Measurements from ENCODE around the gene ECHDC3. TPM values are rescaled to one million over a fixed set of nuclear protein-coding genes. Genes with fewer than 3 reads are reported as not detected.

ECHDC3 gene
- total RNA-seq, 2 donors from 2014 or later: 12.9 to 13.6 TPM

DNA sequence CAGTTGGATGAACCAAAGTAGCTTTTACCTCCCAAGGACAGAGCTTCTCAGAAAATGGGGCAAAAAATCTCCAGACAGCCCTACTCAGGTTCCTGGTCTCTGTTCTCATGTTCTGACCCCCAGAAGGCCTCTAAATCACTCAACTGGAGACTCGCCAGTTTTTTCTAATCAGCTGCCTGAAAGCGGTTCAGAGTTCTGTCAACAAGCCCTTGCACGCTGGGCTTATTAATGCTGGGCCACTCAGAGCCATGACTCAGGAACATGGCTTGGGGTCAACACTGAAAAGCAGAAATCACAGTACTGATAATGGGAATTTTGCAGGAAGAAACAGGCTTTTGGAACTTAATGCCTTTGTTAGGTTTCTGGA, 15.3 kb downstream of the ECHDC3 start:
- H3K27me3 Mint-ChIP-seq (ENCODE audit: insufficient read depth): no peaks in the 10 kb centered on the region
- no peaks in the 10 kb centered on the region for H3K9me3 Mint-ChIP-seq
- Histone ChIP-seq H3K27ac (ENCODE audit: low read depth, low read length) (no peak overlapping the region), H3K36me3 (ENCODE audit: control insufficient read depth, insufficient read depth, low read length) (no peaks in the 10 kb centered on the region), H3K27me3 (ENCODE audit: control insufficient read depth, insufficient read depth, low read length, poor library complexity, severe bottlenecking) (no peaks in the 10 kb centered on the region), H3K9ac (ENCODE audit: extremely low read depth, low read length, poor library complexity, severe bottlenecking) (no peak overlapping the region), H3K4me1 (ENCODE audit: control insufficient read depth, insufficient read depth, low read length) (peaks cover 3% of the 10 kb centered on the region), H3K4me3 (ENCODE audit: low read length) (no peak overlapping the region), H3K9me3 (ENCODE audit: control insufficient read depth, low read length) (no peaks in the 10 kb centered on the region)
- no peak for DNase-seq
- H3K27ac Mint-ChIP-seq: peak overlapping the region; percentile 83
- TF ChIP-seq, protein P1, sequence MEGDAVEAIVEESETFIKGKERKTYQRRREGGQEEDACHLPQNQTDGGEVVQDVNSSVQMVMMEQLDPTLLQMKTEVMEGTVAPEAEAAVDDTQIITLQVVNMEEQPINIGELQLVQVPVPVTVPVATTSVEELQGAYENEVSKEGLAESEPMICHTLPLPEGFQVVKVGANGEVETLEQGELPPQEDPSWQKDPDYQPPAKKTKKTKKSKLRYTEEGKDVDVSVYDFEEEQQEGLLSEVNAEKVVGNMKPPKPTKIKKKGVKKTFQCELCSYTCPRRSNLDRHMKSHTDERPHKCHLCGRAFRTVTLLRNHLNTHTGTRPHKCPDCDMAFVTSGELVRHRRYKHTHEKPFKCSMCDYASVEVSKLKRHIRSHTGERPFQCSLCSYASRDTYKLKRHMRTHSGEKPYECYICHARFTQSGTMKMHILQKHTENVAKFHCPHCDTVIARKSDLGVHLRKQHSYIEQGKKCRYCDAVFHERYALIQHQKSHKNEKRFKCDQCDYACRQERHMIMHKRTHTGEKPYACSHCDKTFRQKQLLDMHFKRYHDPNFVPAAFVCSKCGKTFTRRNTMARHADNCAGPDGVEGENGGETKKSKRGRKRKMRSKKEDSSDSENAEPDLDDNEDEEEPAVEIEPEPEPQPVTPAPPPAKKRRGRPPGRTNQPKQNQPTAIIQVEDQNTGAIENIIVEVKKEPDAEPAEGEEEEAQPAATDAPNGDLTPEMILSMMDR (conservative IDR thresholded peaks at IDR 0.05): no peak
- H3K4me3 Mint-ChIP-seq: no peak overlapping the region
- H3K36me3 Mint-ChIP-seq (ENCODE audit: low read depth): peaks cover 15% of the 10 kb centered on the region
- peaks cover 9% of the 10 kb centered on the region for H3K4me1 Mint-ChIP-seq
- WGBS, 2 experiments (ENCODE audit: insufficient coverage in 1 of 2, insufficient read length in 1 of 2): 87 to 98% methylated on average over 3 of the region's 3 CpGs

DNA sequence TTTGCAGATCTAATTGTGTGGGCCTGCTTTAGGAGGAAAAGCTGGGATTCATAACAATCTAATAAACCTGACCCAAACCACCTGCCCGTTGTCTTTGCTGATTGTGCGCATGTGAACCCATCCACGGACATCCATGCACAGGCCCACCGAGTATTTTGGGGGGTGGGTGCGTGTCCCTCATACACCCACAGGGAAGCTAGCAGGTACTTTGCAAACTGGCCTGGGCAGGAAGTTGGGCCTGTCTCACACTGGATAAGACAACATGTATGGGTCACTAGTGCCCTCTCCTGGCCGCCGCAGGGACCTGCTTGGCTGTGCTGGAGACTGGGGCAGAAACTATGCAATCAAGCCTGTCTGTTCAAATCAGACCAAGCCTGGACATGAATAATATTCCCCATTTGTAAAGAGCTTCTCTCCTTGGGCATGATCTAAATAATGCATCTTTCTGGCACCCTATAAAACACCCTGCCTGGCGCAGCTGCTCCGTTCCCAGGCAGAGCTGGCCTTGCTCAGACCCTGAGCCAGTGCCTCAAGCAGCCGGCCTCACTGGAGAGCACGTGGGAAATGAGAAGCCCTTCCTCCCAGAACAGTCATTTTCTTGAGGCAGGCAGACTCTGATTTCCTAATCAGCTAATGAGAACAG, 15.8 kb downstream of the ECHDC3 start:
- H3K4me3 Mint-ChIP-seq: no peak overlapping the region
- no peak overlapping the region for H3K9ac ChIP-seq (ENCODE audit: extremely low read depth, low read length, poor library complexity, severe bottlenecking)
- H3K4me3 ChIP-seq (ENCODE audit: low read length): no peak overlapping the region
- peaks cover 9% of the 10 kb centered on the region for H3K4me1 Mint-ChIP-seq
- no peaks in the 10 kb centered on the region for H3K36me3 ChIP-seq (ENCODE audit: control insufficient read depth, insufficient read depth, low read length)
- TF ChIP-seq, protein P1 (conservative IDR thresholded peaks at IDR 0.05): peak; percentile 96
- H3K27me3 Mint-ChIP-seq (ENCODE audit: insufficient read depth): no peaks in the 10 kb centered on the region
- whole genome bisulfite sequencing, 2 experiments (ENCODE audit: insufficient coverage in 1 of 2, insufficient read length in 1 of 2): 39 to 42% methylated on average over 11 of the region's 11 CpGs
- DNase-seq: peak; percentile 96
- no peak overlapping the region for H3K27ac ChIP-seq (ENCODE audit: low read depth, low read length)
- H3K27me3 ChIP-seq (ENCODE audit: control insufficient read depth, insufficient read depth, low read length, poor library complexity, severe bottlenecking): no peaks in the 10 kb centered on the region
- peak overlapping the region; percentile 83 for H3K27ac Mint-ChIP-seq
- H3K9me3 ChIP-seq (ENCODE audit: control insufficient read depth, low read length): no peaks in the 10 kb centered on the region
- peaks cover 3% of the 10 kb centered on the region for H3K4me1 ChIP-seq (ENCODE audit: control insufficient read depth, insufficient read depth, low read length)
- H3K36me3 Mint-ChIP-seq (ENCODE audit: low read depth): peaks cover 12% of the 10 kb centered on the region
- H3K9me3 Mint-ChIP-seq: no peaks in the 10 kb centered on the region

DNA sequence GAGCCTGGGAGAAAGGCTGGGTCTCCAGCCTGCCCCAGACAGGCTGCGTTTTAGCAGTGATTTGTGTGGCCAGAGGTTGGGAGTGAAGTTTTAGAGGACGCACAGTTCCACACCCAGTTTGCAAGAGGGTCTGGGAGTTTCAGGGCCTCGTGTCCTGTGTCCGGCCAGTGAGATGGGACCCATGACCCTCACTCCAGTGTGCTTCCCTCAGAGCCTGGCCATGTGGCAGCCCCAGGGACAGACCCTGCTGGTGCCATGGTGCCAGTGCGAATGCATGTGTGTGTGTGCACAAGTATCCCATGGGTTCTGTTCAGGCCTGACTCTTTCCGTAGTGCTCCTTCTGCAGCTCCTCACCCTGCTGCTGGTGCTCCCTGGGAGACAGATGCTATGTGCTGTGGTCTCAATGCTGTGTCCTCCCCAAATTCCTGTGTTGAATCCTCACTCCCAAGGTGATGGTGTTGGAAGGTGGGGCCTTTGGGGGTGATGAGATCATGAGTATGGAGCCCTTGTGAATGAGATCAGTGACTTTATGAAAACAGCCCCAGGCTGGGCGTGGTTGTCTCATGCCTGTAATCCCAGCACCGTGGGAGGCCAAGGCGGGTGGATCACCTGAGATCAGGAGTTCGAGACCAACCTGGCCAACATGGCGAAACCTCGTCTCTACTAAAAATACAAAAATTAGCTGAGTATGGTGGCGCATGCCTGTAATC, 16.5 kb downstream of the ECHDC3 start:
- no peaks in the 10 kb centered on the region for H3K36me3 ChIP-seq (ENCODE audit: control insufficient read depth, insufficient read depth, low read length)
- no peaks in the 10 kb centered on the region for H3K9me3 ChIP-seq (ENCODE audit: control insufficient read depth, low read length)
- no peak overlapping the region for H3K27ac ChIP-seq (ENCODE audit: low read depth, low read length)
- Mint-ChIP-seq H3K27me3 (ENCODE audit: insufficient read depth) (no peaks in the 10 kb centered on the region), H3K9me3 (no peaks in the 10 kb centered on the region), H3K4me1 (peaks cover 9% of the 10 kb centered on the region), H3K4me3 (no peak overlapping the region), H3K36me3 (ENCODE audit: low read depth) (peaks cover 8% of the 10 kb centered on the region), H3K27ac (no peak overlapping the region)
- no peak for DNase-seq
- H3K4me1 ChIP-seq (ENCODE audit: control insufficient read depth, insufficient read depth, low read length): peaks cover 3% of the 10 kb centered on the region
- H3K4me3 ChIP-seq (ENCODE audit: low read length): no peak overlapping the region
- 96 to 100% methylated on average over 7 to 11 of the region's 13 CpGs for WGBS, 2 experiments (ENCODE audit: insufficient coverage in 1 of 2, insufficient read length in 1 of 2)
- TF ChIP-seq, protein P1 (conservative IDR thresholded peaks at IDR 0.05): no peak
- no peak overlapping the region for H3K9ac ChIP-seq (ENCODE audit: extremely low read depth, low read length, poor library complexity, severe bottlenecking)
- H3K27me3 ChIP-seq (ENCODE audit: control insufficient read depth, insufficient read depth, low read length, poor library complexity, severe bottlenecking): no peaks in the 10 kb centered on the region

Data from endodermal cell (in vitro differentiated cells).